Stimulated activated CD8-positive, alpha-beta memory T cell treated with anti-CD3 and anti-CD28 coated beads, Interleukin-15, amount 100 ng/mL, for 4 hours (primary cell): ENCODE measurements around the gene TRAPPC3.
A peak's percentile ranks its signal among the peaks of the same experiment; 100 is the strongest.
"Not testable (repeated sequence)": the region's sequence is repeated elsewhere in the genome, so short reads cannot be mapped to it uniquely, and the experiment has no call there.

Experiments used
- DNase-seq, 2 donors: peaks; one replicate each; pipeline ENCODE4 v3.0.0-alpha.2; 2020; ENCODE audit warnings: low read depth in 2 of 2

TRAPPC3 gene

DNA sequence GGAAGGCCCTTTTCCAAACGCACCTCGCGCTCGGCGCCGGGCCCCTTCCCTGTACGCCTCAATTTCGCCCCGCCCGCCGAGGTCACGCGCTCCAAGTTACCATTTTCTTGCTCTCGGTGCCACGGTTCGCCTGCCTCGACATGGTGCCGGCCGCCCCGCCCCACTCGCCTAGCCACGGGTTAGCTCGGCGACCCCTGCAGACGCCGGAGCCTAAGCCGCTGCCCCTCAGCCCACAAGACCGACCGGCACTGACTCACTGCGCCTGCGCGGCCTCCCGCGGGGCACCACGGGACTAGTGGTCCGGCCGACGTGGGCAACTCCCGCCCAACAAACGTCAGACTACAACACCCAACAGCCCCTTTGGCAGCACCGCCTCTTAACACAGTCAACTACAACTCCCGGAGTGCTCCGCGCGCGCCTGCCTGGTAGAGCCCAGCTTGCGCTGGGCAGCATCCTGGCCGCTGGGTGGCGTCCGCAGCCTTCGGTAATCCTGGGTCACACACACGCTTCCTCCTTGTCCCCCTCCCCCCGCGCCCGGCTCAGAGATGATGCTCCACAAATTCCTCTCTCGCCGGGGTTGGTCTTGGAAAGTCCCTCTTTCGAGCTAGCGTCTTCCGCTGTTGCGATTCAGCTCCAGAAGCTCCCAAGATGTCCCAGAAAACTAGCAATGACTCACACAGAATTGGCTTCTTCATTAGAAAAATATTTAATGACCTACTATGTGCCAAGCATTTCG is at the start of gene TRAPPC3:
Gene TRAPPC3, minus strand, starts transcription at position 250 of the 736 bp plus-strand sequence. Its CDS starts 108 bp downstream, at position 142.
- peak; percentile 99 for DNase-seq

DNA sequence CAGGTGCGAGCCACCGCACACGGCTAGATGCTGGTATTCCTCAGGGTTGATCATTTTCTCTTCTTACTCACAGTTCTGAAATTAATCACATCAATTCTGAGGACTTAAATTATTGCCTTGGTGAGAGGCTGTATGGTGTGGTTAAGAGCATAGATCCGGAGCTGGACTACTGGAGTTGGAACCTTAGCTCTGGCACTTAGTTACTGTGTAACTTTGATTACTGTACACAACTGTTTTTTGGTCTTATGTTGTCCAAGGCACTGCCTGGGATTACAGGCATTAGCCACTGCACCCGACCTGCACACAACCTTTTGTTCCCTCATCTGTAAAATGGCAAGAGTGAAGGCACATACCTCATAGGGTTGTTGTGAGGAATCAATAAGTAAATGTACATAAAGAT is 49.4 kb upstream of the TRAPPC3 start:
- no peak for DNase-seq

DNA sequence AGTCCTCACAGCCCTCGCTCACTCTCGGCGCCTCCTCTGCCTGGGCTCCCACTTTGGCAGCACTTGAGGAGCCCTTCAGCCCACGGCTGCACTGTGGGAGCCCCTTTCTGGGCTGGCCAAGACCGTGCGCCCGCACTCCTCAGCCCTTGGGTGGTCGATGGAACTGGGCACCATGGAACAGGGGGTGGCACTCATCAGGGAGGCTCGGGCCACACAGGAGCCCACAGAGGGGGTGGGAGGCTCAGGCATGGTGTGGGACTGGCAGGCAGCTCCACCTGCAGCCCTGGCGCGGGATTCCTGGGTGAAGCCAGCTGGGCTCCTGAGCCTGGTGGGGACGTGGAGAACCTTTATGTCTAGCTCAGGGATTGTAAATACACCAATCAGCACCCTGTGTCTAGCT is 47.5 kb upstream of the TRAPPC3 start:
- not testable (repeated sequence) for DNase-seq

DNA sequence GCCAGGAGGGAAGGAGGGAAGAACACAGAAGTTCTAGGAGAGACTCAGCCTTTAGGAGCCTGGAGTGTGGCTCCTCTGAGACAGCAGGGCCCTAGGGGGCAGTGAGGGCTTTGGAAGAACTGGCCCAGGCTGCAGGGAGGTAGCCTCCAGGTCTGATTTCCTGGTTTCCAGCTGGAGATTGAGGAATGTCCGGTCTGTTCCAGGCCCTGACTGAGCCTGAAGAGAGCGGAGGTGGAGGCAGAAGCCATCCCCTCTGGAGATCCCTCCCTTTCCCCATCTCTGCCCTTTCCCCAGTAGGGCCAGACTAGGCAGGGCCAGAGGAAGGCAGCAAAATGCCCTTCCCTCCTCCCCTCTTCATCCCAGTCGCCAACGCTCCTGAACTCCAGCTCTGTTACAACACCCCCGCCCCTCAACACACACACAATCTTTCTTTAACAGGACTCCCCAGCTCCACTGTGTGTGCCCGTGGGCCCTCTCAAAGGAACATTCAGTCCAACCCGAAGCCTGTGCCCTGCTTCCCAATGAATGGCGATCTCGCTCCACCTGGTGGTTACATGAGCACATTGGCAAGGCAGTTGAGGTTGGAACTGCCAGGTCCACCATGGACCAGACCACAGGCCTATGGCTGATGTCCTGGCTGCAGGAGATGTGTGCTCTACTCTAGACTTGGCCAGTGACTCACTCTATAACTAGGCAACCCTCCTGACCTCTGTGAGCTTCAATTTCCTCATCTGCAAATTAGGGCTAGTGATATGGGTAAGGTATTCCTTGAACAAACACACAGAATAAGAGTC is 38.7 kb upstream of the TRAPPC3 start:
- peak; percentile 30 to 64 for DNase-seq

DNA sequence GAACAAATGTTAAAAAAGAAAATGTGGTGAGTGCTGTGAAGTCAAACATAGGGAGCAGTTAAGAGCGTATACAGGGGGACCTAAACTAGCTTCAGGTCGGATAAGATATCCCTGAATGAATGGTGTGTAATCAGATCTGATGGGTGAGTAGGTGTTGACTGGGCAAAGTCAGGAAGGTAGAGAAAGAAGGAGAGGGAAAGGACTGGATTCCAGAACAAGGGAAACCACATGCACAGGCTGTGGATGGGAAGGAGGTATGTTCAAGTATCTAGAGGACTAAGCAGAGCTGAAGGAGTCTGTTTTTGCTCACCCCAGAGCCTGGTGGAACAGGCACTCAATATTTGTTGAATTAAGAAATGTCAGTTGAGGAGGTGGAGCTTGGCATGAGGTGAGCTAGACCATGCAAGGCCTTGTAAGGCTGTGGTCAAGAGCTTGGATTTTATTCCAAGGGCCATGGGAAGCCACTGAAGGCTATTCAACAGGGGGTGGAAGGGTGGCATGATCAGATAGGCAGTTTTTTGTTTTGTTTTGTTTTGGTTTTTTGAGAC is 34.1 kb upstream of the TRAPPC3 start:
- DNase-seq: no peak

DNA sequence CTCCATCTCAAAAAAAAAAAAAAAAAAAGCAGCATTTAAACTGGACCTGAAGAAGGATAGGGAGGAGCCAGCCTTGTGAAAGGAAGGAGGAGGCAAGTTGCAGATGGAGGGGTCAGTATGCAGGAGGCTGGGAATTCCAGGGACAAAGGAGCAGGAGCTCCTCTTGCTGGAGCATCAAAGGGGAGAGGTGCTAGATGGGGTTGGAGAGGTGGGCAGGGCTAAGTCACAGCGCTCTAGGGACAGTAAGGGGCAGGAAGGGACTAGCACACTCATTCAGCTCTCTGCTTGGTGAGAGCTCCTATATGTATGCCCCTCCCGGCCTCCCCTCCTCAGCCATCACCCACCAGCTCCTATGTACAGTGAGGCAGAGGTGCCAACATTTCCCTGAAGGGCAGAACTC is 33.4 kb upstream of the TRAPPC3 start:
- DNase-seq: no peak

DNA sequence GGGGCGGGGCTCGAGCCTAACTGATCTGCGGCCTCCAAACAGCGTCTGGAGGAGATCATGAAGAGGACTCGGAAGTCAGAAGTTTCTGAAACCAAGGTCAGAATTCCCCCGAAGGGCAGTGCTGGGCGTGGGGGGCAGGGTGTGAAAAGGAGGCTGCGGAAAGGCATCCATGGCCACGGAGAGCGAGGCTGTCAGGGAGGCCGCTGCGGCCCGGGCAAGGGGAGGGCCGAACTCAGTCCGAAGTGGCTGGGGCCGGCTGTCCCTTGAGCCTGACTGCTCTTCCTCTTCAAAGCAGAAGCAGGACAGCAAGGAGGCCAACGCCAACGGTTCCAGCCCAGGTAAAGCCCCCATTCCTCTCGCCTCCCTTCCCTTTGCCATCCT is 29.9 kb upstream of the TRAPPC3 start:
- no peak for DNase-seq

DNA sequence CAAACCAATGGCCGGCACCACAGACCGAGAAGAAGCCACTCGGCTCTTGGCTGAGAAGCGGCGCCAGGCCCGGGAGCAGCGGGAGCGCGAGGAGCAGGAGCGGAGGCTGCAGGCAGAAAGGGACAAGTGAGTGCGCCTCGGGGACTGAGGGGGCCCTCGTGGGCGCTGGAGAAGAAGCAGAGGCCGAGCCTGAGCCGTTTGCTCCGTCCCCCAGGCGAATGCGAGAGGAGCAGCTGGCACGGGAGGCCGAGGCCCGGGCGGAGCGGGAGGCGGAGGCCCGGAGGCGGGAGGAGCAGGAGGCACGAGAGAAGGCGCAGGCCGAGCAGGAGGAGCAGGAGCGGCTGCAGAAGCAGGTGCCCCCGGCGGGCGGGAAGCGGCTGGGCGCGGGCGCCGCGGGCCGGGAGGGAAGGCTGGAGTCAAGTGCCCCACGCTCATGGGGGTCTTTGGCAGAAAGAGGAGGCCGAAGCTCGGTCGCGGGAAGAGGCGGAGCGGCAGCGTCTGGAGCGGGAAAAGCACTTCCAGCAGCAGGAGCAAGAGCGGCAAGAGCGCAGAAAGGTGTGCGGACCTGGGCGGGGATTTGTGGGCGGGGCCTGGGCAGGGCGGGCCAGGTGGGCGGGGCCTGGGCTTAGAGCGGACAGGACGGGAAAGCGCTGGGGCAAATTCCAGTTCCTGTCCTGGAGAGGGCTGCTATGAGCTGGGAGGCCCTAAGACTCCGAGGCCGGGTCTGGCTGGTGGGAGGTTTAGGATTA is 29.4 kb upstream of the TRAPPC3 start:
- DNase-seq: no peak

DNA sequence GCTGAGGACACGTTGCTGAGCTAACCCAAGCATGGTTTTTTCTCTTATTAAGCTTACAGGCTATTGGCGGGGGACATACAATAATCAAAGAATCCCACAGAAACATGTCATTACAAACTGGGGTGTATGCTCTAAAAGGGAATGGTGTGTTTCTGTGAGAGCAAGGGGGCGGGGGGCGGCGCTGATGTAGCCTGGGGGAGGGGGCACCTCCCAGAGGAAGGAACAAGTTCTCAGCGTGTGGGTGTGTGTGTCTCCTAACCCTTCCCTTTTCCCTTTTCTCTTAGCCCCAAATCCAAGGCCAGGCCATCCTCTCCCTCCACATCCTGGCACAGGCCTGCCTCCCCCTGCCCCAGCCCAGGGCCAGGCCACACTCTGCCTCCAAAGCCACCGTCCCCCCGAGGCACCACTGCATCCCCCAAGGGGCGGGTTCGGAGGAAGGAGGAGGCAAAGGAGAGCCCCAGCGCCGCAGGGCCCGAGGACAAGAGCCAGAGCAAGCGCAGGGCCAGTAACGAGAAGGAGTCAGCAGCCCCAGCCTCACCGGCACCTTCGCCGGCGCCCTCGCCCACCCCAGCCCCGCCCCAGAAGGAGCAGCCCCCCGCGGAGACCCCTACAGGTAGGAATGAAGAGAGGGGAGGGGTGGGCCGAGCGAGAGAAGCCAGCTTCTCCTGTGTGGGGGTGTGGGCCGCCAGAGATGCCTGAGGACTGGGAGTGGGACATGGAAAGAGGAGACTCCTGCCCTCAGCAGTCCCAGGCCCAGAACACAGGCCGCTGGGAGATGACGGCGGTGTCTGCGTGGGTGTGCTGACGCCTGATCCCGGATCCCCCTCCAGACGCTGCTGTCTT is 28.5 kb upstream of the TRAPPC3 start:
- no peak for DNase-seq

DNA sequence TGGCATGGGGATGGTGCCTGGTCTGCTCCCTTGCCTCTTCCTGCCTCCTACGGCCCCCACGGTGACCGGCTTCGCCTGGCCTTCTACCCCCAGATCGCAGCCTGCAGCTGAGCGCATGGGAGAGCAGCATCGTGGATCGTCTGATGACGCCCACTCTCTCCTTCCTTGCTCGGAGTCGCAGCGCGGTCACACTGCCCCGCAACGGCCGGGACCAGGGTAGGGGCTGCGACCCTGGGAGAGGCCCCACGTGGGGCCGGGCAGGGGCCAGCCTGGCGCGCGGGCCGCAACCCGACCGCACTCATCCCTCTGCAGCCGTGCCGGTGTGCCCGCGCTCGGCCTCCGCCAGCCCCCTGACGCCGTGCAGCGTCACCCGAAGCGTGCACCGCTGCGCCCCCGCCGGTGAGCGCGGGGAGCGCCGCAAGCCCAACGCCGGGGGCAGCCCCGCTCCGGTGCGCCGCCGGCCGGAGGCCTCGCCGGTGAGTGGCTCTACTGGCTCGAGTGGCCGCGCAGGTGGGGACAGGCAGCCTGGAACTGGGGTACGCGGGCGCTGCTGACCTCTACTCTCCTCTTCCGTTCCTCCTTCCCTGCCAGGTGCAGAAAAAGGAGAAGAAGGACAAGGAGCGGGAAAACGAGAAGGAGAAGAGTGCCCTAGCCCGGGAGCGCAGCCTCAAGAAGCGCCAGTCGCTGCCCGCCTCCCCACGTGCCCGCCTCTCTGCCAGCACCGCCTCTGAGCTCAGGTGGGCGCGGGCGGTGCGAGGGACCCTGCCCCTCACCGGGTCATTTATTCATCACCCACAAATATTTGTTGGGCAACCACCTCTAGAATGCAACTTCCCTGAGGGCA is 27.0 kb upstream of the TRAPPC3 start:
- DNase-seq: no peak

DNA sequence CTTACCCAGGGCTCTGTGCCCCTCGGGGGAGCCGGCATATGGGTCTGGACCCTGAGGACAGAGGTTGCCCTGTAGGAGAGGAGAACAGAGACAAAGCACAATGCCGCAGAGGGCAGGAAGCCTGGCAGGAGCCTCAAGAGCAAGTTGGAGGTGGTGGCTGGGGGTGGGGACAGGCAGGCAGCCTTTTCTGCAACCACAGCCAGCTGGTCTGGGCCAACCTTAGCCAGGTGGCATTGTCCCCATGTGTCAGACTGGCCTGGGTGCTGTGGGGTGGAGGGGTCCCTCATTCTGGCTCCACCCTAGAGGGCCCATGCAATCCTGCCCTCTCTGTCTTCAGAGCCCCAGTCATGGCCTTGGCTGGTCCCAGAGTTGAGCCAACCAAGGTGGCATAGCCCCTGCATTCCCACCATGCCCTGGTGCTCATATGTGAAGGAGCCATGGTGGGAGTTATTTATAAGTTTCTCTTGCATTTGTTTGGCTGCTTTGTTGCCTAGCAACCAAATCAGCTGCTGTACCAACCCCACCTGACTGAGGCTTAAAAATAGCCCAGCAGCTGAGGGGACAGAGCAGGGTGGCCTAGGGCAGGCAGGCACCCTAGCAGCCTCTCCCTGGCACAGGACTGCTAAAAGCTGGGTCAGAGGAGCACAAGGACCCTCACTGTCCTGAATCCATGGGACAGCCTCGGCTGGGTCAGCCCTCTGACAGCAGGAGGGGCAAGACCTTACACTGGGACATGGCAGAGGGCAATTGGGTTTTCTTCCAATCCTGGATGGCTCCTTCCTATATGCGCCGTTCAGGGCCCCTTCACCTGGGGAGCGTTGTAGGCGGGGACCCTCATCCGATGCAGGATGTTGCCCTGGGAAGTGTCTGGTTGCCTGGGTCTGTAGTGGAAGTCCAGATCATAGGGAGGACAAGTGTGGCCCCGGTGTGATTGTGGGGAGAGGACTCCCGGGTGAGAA is 26.1 kb upstream of the TRAPPC3 start:
- no peak for DNase-seq

DNA sequence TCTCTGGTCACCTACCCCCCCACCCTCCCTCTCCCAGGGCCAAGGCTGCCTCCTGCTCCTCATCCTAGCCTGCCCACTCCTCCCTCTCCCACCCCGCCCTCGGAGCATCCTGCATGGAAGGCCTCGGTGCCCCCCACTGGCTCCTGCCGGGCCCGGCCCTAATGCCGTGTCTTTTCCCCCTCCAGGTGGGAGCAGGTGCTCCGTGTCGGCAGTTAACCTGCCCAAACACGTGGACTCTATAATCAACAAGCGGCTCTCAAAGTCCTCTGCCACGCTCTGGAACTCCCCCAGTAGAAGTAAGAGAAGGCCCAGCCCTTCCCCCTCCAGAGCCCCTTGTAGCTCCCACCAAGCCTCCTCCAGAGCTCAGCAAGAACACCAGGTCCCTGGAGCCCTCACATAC is 25.4 kb upstream of the TRAPPC3 start:
- no peak for DNase-seq

DNA sequence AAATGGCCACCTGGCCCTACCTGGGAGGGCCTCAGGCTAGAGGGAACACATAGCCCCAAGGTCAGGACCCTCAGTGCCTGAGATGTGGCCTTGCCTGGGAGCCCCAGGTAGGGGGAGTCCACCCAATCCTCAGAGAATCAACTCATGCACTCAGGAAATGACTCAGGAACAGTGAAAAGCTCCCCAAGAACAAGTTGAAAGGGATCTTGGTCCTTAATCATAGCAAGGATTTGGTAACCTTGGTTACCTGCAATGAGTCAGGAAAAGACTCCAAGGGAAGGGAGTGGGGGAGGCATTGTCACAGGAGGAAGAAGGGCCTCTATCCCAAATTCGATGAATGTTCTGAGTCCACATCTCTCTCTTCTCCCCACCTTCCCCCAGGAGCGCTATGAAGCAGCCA is 23.7 kb upstream of the TRAPPC3 start:
- no peak for DNase-seq

DNA sequence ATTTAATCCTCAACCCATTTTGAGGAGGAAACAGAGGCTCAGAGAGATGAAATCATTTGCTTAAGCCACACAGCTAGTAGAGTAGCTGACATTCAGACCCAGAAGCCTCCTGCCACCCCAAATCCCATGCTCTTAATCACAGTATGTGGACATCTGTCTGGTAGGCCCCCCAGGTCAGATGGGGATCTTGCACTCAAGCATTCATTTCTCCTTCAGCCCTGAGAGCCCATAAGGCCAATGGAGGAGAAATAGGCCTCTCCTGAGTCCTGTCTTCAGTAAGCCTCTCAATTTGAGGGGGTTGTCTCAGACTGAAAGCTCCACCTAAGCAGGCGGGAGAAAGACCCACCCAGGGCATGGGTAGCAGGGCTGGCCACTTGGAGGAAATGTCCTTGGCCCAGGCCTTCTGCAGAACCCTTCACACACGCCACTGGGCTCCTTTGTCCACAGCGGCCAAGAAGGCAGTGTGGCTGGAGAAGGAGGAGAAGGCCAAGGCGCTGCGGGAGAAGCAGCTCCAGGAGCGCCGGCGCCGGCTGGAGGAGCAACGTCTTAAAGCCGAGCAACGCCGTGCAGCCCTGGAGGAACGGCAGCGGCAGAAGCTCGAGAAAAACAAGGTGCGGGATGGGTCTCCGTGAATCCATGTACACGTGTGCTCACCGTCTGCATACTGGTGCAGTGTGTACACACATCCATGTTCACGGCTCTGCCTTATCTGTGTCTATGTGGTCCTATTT is 22.9 kb upstream of the TRAPPC3 start:
- no peak for DNase-seq

DNA sequence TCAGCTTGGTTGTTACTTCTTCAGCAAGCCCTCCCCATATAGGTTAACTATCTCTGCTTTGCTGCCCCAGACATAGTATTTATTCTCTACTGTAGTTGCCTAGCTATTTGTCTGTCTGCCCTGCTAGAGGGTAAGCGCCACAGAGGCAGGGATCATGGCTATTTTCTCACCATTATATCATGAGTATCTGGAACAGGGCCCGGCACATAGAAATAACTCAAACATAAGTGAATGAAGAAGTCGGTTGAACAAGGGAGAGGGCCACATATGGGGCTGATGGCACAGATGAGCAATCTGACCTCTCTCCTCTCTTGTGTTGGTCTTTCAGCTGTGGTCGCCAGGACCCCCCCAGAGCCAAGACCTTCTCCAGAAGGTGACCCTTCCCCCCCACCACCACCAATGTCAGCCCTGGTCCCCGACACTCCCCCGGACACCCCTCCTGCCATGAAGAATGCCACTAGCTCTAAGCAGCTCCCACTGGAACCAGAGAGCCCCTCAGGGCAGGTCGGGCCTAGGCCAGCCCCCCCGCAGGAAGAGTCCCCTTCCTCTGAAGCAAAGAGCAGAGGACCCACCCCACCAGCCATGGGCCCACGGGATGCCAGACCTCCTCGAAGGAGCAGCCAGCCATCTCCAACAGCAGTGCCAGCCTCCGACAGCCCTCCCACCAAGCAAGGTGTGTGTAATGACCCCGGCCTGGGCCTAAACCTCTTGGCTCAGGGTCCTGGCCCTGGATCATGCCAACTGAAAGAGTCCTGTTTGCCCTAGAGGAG is 21.5 kb upstream of the TRAPPC3 start:
- DNase-seq: no peak

DNA sequence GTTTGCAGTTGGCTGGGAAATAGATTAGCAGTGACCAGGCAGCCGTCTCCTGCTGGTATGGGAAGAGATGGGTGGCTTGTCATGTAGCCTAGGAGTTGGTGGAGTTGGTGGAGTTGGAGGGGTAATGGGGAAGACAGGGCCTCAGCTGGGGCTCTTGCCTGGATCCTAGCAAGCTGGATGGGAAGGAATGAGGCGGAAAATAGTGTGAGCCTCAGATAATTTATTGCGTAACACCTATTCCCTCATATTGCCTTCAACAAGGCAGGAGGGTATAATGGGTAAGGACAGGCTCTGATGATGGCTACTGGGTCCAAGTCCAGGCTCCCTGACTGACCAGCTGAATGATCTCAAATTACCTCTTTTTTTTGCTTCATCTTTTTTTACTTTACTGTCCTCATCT is 19.2 kb upstream of the TRAPPC3 start:
- no peak for DNase-seq

DNA sequence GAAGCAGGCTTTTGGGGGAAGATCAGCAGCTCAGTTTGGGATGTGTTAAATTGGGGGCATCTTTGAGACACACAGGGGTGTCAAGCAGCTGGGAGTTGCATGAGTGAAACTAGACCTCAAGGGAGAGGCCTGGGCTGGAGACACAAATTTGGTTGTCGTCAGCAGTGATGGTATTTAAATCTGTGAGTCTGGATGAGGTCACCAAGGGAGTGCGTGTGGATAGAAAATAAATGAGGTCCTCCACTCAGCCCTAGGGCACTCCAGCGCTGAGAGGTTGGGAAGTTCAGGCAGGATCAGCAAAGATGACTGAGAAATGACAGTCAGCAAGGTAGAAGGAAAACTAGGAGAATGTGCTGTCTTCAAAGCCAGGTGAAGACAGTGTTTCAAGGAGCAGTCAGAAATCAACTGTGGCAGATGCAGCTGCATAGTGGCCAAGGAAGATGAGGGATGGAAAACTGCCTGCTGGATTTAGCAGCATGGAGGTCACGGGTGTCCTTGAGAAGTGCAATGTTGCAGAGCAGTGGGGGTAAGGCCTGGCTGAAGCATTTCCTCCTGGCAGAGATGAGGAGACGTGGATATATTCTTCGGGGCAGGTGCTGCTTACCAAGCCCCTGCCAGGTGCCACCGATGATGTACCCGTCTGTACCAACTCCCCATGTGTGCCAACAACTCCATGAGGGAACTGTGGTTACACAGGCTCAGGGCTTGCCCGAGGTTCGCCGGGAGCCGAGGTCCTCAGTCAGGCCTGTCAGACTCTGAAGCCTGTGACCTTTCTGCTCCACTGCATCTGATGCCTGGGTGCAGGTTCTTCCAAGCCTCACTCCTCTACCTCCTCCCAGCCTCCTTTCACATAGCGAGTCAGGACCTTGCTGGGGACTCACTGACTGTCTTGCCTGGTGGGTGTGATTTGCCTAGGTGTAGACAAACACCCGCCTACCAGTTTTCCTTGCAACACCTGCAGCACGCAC is 17.9 kb upstream of the TRAPPC3 start:
- no peak for DNase-seq
